D721Med (cell line): ENCODE measurements around the gene TAF4.

ENCODE experiments used
- DNase-seq: peaks from one replicate; pipeline ENCODE4 v3.0.0; 2011; ENCODE audit warnings: low spot score; ENCODE audit not compliant: insufficient read length
- FAIRE-seq: peaks from 2 replicates; lab custom pipeline; 2011; peaks lifted over from hg19 to GRCh38; lab: Jason Lieb, UNC
- TF ChIP-seq, protein P1 (sequence below): IDR thresholded peaks from 2 replicates; pipeline ENCODE4 v1.5.1; 2012; ENCODE audit warnings: mild to moderate bottlenecking, control low read depth; ENCODE audit not compliant: insufficient read depth; ENCODE audit errors: missing control alignments

Gene TAF4

DNA sequence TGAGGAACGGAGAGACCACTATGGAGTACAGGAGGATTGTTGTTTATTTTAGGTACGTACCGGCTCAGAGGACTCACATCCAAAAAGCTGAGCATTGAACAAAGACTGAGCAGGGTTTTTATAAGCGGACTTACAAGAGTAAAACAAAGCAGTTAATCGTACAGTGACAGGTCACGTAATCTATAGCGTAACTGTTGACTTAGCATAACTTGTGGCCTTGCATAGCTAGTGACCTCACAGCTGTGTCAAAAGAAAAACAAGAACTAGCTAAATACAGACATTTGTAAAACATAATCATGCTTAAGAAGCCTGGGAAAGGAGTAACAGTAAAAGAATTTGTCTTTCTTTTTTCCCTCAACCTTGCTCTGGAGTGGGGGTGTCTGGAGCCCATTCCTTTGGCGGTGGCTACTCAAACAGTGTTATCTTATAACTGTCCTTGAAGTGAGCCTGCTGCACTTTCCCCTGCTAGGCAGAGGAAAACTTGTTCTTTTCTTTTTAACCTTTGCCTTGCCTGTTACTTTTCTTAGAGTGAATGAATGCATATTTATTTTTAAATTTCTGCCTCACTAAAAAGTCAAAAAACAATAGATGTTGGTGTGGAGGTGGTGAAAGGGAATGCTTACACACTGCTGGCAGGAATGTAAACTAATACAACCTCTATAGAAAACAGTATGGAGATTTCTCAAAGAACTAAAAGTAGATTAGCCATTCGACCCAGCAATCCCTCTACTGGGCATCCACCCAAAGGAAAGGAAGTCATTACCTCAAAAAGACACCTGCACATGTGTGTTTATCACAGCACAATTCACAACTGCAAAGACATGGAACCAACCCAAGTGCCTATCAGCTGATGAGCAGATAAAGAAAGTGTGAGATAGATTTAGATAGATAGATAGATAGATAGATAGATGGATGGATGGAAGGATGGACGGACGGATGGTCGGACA, 109.0 kb downstream of the TAF4 start:
- FAIRE-seq (no peak), DNase-seq (no peak)
- TF ChIP-seq, protein P1, sequence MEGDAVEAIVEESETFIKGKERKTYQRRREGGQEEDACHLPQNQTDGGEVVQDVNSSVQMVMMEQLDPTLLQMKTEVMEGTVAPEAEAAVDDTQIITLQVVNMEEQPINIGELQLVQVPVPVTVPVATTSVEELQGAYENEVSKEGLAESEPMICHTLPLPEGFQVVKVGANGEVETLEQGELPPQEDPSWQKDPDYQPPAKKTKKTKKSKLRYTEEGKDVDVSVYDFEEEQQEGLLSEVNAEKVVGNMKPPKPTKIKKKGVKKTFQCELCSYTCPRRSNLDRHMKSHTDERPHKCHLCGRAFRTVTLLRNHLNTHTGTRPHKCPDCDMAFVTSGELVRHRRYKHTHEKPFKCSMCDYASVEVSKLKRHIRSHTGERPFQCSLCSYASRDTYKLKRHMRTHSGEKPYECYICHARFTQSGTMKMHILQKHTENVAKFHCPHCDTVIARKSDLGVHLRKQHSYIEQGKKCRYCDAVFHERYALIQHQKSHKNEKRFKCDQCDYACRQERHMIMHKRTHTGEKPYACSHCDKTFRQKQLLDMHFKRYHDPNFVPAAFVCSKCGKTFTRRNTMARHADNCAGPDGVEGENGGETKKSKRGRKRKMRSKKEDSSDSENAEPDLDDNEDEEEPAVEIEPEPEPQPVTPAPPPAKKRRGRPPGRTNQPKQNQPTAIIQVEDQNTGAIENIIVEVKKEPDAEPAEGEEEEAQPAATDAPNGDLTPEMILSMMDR: no peak

DNA sequence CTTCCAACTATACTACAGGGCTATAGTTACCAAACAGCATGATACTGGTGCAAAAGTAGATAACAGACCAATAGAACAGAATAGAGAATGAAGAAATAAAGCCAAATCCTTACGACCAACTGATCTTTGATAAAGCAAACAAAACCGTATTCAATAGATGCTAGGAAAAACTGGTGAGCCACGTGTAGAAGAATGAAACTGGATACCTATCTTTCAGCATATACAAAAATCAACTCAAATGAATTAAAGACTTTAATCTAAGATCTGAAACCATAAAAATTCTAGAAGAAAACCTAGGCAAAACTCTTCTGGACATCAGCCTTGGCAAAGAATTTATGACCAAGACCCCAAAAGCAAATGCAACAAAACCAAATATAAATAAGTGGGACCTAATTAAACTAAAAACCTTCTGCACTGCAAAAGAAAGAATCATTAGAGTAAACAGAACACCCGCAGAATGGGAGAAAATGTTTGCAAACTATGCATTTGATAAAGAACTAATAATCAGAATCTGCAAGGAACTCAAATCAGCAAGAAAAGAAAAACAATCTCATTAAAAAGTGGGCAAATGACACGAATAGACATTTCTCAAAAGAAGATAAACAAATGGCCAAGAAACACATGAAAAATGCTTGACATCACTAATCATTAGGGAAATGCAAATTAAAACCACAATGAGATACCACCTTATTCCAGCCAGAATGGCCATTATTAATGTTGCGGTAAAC, 109.8 kb downstream of the TAF4 start:
- TF ChIP-seq, protein P1: no peak
- DNase-seq (no peak), FAIRE-seq (no peak)

DNA sequence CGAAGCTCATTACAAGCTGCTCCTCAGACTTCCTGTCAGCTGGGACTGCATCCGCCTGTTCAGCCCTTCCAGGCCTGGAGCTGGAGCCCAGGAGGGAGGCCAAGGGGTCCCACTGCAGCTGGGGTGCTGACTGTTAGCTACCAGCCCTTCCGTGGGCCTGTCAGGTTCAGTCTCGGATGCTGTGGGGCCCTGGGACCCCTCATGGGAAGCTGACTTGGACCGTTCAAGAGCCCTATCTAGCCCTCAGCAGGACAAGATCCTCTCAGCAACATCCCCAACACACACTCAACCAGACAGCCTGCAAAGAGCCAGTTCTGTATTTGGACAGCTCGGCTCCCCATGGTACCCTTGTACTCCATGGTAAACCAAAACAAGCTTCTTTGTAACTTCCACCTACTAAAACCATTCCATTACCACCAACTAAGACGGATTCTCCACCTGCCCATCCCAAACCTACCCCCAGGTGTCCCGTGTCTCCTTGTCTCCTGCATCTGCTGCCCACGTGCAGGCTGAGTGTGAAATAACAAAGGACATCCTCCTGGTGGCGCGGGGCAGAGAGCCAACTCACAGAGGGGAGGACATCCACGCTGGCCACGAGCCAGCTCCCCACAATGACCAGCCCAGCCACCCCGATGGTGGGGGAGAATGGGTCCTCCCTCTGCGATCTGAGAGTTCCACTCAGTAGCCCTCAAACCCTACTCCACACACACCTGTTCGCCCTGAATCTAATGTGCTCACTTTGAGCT, 111.2 kb downstream of the TAF4 start:
- DNase-seq (no peak), FAIRE-seq (no peak)
- TF ChIP-seq, protein P1: no peak

DNA sequence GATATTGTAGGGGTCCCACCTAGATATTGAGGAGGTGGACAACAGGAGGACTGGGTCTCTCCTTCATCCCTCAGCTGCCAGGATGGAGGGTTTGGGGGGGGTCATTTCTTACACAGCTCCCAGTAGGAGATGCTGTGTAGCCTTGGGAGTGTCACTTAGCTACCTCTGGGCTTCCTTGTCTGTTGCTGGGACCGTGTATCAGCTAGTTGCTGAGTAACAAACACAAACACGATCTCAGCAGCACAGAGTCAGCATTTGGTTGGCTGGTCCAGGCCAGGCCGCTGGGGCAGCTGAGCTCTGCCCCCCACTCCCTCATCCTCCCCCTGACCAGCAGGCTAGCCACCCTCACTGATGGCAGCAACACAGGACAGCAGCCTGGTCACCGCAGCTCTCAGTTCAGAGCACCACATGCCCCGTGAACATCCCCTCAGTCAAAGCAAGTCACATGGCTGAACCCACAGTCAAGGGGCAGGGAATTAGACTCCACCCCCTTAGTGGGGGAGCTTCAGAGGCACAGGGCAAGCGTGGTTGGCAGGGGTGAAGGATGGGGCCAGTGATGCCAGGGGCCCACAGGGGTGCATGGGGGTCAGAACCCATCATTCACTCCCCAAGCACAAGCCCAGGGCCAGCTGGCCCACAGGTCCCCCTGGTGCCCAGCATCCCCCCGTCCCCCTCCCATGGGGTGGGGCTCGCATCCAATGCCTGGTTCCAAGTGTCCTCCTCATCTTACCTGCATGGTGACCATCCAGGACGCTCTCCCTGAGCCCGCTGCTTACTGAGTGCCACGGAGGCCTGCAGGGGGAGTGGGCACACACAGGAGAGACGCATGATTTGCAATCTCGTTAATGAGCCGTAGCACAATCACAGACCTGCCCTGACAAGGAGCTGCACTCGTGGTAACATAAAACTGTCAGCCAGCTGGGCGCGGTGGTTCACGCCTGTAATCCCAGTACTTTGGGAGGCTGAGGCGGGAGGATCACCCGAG, 112.4 kb downstream of the TAF4 start:
- FAIRE-seq (no peak), DNase-seq (no peak)
- TF ChIP-seq, protein P1: no peak

DNA sequence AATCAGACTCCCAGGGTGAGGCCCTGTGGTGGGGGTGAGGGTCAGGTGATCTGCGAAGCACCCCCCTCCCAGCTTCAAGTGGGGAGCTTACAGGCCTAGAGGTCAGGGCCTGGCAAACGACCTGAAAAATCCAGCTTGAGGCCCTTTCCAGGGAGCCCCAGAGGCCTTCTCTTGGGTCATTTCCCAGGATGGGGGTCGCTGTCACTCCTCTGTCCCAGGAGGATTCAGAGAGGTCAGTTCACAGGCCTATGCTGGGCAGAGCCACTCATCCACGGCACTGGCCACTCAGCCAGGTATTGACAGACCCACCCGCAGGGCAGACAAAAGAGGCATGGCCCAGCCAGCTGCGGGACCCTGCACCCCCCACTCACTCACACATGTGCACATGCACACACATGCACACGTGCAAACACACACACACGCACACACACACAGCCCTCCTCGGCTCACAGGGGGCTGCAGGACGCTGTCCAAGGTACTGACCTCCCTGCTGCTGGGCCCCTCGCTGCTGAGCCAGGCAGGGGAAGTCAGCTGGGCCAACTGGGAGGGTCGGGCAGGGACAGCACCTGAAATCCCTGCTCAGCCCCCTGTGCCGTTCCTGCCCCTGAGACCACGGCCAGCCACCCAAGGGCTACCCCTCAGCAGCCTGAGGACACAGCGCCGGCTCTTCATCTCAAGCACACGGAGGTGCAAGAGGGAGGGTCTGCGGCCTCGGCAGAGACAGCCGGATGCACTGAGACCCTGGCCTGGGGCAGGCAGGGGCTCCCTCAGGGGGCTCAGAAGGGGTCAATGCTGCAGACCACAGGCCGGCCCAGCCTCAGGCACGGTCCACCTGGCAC, 113.8 kb downstream of the TAF4 start:
- no peak for FAIRE-seq
- TF ChIP-seq, protein P1: no peak
- no peak for DNase-seq
